Upper lobe of right lung (tissue), 1 donor: Measurements from ENCODE around the gene HES1. TPM values are rescaled to one million over a fixed set of nuclear protein-coding genes. Genes with fewer than 3 reads are reported as not detected.

Experiments used
- ATAC-seq: fragments of 200-7000 bp; cut with Tn5 transposase; one replicate; pipeline ENCODE4 v1.9.1; 2020; ENCODE audit warnings: mild to moderate bottlenecking, moderate library complexity
- DNase-seq: peaks from one replicate; pipeline ENCODE4 v3.0.0-alpha.2; 2020
- H3K27ac ChIP-seq: fragments of 200-600 bp; one replicate; pipeline ENCODE4 v1.8.0; 2022
- H3K27me3 ChIP-seq: fragments of 200-600 bp; one replicate; pipeline ENCODE4 v1.8.0; 2022; ENCODE audit warnings: mild to moderate bottlenecking
- H3K36me3 ChIP-seq: fragments of 200-600 bp; one replicate; pipeline ENCODE4 v1.8.0; 2022
- H3K4me1 ChIP-seq: fragments of 200-600 bp; one replicate; pipeline ENCODE4 v1.8.0; 2022
- H3K4me3 ChIP-seq: fragments of 200-600 bp; one replicate; pipeline ENCODE4 v1.8.0; 2022; ENCODE audit warnings: mild to moderate bottlenecking
- H3K9me3 ChIP-seq: fragments of 200-600 bp; one replicate; pipeline ENCODE4 v1.8.0; 2022
- CTCF ChIP-seq: fragments of 200-600 bp; IDR thresholded peaks from one replicate; pipeline ENCODE4 v1.8.0; 2022; ENCODE audit warnings: antibody characterized with exemption
- intact Hi-C: fragments of 100-400 bp; cut with DNase I; formaldehyde crosslinking; loops from one replicate; pipeline ENCODE4 v1.11.0; 2022
- total RNA-seq: library from RNA; stranded (reverse); fragmentation: NEBNext Ultra II Directional; extraction: Animal tissue kit (Norgen Biotek cat#: 25700); gene quantifications from one replicate; pipeline ENCODE4 v1.2.1, GENCODE V29; 2021
- donor health status: DM: no; HTN: yes; CAD: no; lungs with severe emphysema.

The HES1 gene
- total RNA-seq, 1 donor from 2014 or later, result 43.6 TPM

DNA sequence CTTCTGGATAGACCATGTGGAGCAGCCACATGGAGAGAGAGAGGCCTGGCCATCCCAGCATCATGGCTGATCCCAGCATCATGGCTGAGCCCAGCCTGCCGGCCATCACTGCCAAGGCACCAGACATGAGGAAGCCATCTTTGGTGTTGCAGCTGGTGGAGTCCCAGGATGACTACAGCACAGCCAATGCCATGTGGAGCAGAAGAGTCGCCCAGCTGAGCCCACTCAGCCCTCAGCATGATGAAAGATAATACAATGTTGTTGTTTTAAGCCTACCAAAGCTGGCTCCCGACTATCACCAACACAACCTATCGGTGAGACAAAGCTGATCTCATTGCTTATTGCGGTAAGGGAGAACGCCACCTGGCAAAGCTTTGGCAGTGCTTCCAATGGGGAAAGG, 18.4 kb downstream of the HES1 start:
- no peak for ATAC-seq
- H3K36me3 ChIP-seq, result no peaks in the 10 kb centered on the region
- H3K27ac ChIP-seq, result no peak overlapping the region
- no peaks in the 10 kb centered on the region for H3K27me3 ChIP-seq
- H3K9me3 ChIP-seq, result no peaks in the 10 kb centered on the region
- no peaks in the 10 kb centered on the region for H3K4me1 ChIP-seq
- intact Hi-C loops, result no loop called here
- H3K4me3 ChIP-seq, result no peak overlapping the region
- DNase-seq, result no peak
- TF ChIP-seq CTCF, result no peak

DNA sequence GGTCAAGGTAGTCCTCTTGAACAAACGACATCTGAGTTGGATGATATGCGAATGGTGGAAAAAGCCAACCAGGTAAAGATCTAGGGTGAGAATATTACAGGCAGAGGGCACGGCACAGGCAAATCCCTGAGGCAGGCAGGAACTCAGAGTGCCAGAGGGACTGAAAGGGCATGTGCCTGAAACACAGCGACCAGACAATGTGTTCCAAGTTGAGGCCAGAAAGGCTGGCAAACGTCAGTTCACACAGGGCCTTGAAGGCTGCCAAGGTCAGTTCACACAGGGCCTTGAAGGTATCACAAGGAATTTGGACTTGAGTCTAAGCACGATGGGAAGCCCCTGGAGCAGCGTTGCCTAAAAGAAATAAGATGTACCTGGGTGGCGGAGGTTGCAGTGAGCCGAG, 20.1 kb downstream of the HES1 start:
- TF ChIP-seq CTCF, result no peak
- Histone ChIP-seq H3K4me1 (no peaks in the 10 kb centered on the region), H3K4me3 (no peak overlapping the region), H3K36me3 (no peaks in the 10 kb centered on the region), H3K27me3 (no peaks in the 10 kb centered on the region), H3K27ac (no peak overlapping the region), H3K9me3 (no peaks in the 10 kb centered on the region)
- DNase-seq (no peak), ATAC-seq (no peak)
- intact Hi-C loops, result no loop called here

GRCh38 chr3:194158942-194159439, 23.0 kb downstream of the HES1 start:
- no peaks in the 10 kb centered on the region for H3K9me3 ChIP-seq
- DNase-seq (no peak), ATAC-seq (peak; percentile 23)
- H3K4me1 ChIP-seq, result no peaks in the 10 kb centered on the region
- no peaks in the 10 kb centered on the region for H3K36me3 ChIP-seq
- TF ChIP-seq CTCF, result no peak
- H3K27ac ChIP-seq, result no peak overlapping the region
- no peak overlapping the region for H3K4me3 ChIP-seq
- H3K27me3 ChIP-seq, result no peaks in the 10 kb centered on the region
- intact Hi-C loops, result no loop called here

- H3K9me3 ChIP-seq, result no peaks in the 10 kb centered on the region
- ATAC-seq (peak; percentile 38), DNase-seq (no peak)
- no peak overlapping the region for H3K27ac ChIP-seq
- no peak for TF ChIP-seq CTCF
- H3K4me1 ChIP-seq, result no peaks in the 10 kb centered on the region
- intact Hi-C loops, result no loop called here
- no peaks in the 10 kb centered on the region for H3K27me3 ChIP-seq
- H3K4me3 ChIP-seq, result no peak overlapping the region
- no peaks in the 10 kb centered on the region for H3K36me3 ChIP-seq
Observed at GRCh38 chr3:194160158-194160557, 24.2 kb downstream of the HES1 start.

DNA sequence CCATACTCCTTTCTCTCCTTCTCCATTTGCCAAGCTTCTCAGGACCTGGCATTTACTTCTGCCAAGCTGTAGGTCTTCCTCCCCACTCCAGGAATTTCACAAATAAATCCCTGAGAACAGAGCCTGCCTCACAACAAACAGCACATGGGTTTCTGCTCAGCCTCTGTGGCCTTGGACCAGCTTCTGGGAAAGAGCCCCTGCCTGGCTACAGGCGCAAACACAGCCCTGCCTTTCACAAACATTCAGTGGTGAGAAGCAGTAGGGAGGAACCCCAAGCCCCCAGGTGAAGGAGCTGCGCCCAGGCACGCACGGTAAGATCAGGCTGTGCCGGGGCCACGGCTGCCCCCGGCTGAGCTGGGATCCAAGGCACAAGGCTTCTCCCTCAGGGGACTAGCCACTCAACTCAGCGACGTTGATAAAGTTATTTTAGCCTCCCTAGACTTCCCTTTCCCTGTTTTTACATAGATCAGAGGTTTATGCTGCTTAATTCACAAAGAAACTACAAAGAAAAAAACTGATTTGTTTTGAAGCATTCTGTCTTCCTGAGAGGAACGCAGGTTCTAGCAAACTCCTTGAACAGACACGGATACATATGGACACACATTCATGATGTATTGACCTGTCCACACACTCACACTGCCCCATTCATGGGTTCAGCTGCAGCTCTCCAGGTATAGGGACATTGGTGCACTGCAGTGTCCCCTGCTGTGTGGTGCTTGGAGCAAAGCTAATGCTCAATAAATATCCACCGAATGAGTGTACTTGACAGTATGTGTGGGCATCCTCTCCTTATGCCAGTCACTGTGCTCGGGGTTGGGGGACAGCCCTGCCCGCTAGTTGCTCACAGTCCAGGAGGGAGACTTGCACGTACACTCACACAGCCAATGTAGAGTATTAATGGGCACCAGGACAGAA, 25.4 kb downstream of the HES1 start:
- no peak overlapping the region for H3K4me3 ChIP-seq
- no peaks in the 10 kb centered on the region for H3K9me3 ChIP-seq
- ATAC-seq, result peak; percentile 74
- DNase-seq, result no peak
- no peaks in the 10 kb centered on the region for H3K36me3 ChIP-seq
- H3K4me1 ChIP-seq, result peaks cover 4% of the 10 kb centered on the region
- H3K27ac ChIP-seq, result no peak overlapping the region
- no peaks in the 10 kb centered on the region for H3K27me3 ChIP-seq
- no peak for TF ChIP-seq CTCF
- intact Hi-C loops, result no loop called here
